Keratinocyte (primary cell): ENCODE data around the gene ADAM21. TPM values are rescaled to one million over a fixed set of nuclear protein-coding genes. Genes with fewer than 3 reads are reported as not detected.
"Not testable (repeated sequence)": the region's sequence is repeated elsewhere in the genome, so short reads cannot be mapped to it uniquely, and the experiment has no call there.

Experiments
- DNase-seq: peaks from one replicate; pipeline ENCODE4 v3.0.0-alpha.2; 2011; ENCODE audit warnings: low read depth, missing footprints, low spot score
- FAIRE-seq: peaks from 2 replicates; lab custom pipeline; 2011; peaks lifted over from hg19 to GRCh38; lab: Jason Lieb, UNC
- H2AFZ ChIP-seq: 2 replicates; pipeline ENCODE4 v1.6.0; 2012; ENCODE audit warnings: low read length, control low read depth, inconsistent platforms; ENCODE audit not compliant: control insufficient read depth
- H3K27ac ChIP-seq: 2 replicates; pipeline ENCODE4 v1.5.1; 2011; ENCODE audit warnings: low read length; ENCODE audit not compliant: control insufficient read depth, insufficient read depth
- H3K27me3 ChIP-seq: 3 replicates; pipeline ENCODE4 v1.6.0; 2011; ENCODE audit warnings: low read length; ENCODE audit not compliant: control insufficient read depth, insufficient read depth; ENCODE audit errors: extremely low read depth
- H3K36me3 ChIP-seq, 2 experiments: 2 replicates in 1 of 2; 3 replicates in 1 of 2; pipeline ENCODE4 v1.5.1; 2011; ENCODE audit warnings: low read length in 2 of 2, mild to moderate bottlenecking in 1 of 2; ENCODE audit not compliant: control insufficient read depth in 2 of 2, insufficient read depth in 2 of 2; ENCODE audit errors: extremely low read depth in 1 of 2
- H3K4me1 ChIP-seq: 3 replicates; pipeline ENCODE4 v1.5.1; 2011; ENCODE audit warnings: low read length; ENCODE audit not compliant: control insufficient read depth, insufficient read depth; ENCODE audit errors: extremely low read depth
- H3K4me2 ChIP-seq: 3 replicates; pipeline ENCODE4 v1.6.0; 2011; ENCODE audit warnings: low read depth, low read length; ENCODE audit not compliant: control insufficient read depth, insufficient read depth; ENCODE audit errors: extremely low read depth
- H3K4me3 ChIP-seq, 3 experiments: fragments of 200-600 bp in 1 of 3; sonication (generic) in 1 of 3; 2 replicates in 2 of 3; 3 replicates in 1 of 3; pipeline ENCODE4 v1.5.1; 2011 to 2016; ENCODE audit warnings: low read length in 3 of 3, mild to moderate bottlenecking in 3 of 3, control low read depth in 2 of 3, inconsistent platforms in 1 of 3, low read depth in 1 of 3, mixed read lengths in 1 of 3, mixed run types in 1 of 3, moderate library complexity in 1 of 3; ENCODE audit not compliant: control insufficient read depth in 2 of 3, insufficient read depth in 2 of 3; ENCODE audit errors: extremely low read depth in 1 of 3
- H3K79me2 ChIP-seq: 2 replicates; pipeline ENCODE4 v1.6.0; 2012; ENCODE audit warnings: low read length; ENCODE audit not compliant: control insufficient read depth, insufficient read depth
- H3K9ac ChIP-seq: 3 replicates; pipeline ENCODE4 v1.6.0; 2011; ENCODE audit warnings: low read length; ENCODE audit not compliant: control insufficient read depth, insufficient read depth; ENCODE audit errors: extremely low read depth
- H3K9me1 ChIP-seq: 3 replicates; pipeline ENCODE4 v1.6.0; 2011; ENCODE audit warnings: low read length; ENCODE audit not compliant: control insufficient read depth, insufficient read depth; ENCODE audit errors: extremely low read depth
- H3K9me3 ChIP-seq: 2 replicates; pipeline ENCODE4 v1.5.1; 2012; ENCODE audit warnings: low read depth, low read length; ENCODE audit not compliant: control insufficient read depth
- H4K20me1 ChIP-seq: 3 replicates; pipeline ENCODE4 v1.6.0; 2011; ENCODE audit warnings: low read length; ENCODE audit not compliant: control insufficient read depth, insufficient read depth; ENCODE audit errors: extremely low read depth
- EZH2 ChIP-seq: IDR thresholded peaks from one replicate; pipeline ENCODE4 v1.6.1; 2012; ENCODE audit warnings: inconsistent platforms, mild to moderate bottlenecking, low read length, moderate library complexity
- dilution Hi-C: fragments of 300-500 bp; cut with MboI; formaldehyde crosslinking; loops from one replicate; pipeline ENCODE4 v1.7.0; 2020; ENCODE audit warnings: low sequenced_read_pairs; ENCODE audit not compliant: extremely low pct_ligation_motif_present
- polyA plus RNA-seq, 5 experiments: library from polyadenylated mRNA; depleted of rRNA in 3 of 5; stranded (reverse) in 3 of 5; stranded (forward) in 1 of 5; unstranded in 1 of 5; fragments of >200 nt; gene quantifications; 1 replicate in 1 of 5; 2 replicates in 3 of 5; 3 replicates in 1 of 5; pipeline versions ENCODE4 v1.2.1 to v1.2.3, GENCODE V29; 2011 to 2012; ENCODE audit warnings: missing spikeins in 2 of 5, low read depth in 1 of 5, low replicate concordance in 1 of 5
- TF ChIP-seq, protein P1 (sequence below), 3 experiments: IDR thresholded peaks in 1 of 3; conservative IDR thresholded peaks in 1 of 3; optimal IDR thresholded peaks in 1 of 3; 2 replicates in 2 of 3; 3 replicates in 1 of 3; pipeline versions ENCODE3 to v1.5.1; 2011; ENCODE audit warnings: low read length in 3 of 3, mild to moderate bottlenecking in 3 of 3, moderate library complexity in 2 of 3, control low read depth in 1 of 3, inconsistent platforms in 1 of 3; ENCODE audit not compliant: insufficient read depth in 2 of 3; ENCODE audit errors: extremely low read depth in 1 of 3

The ADAM21 gene
- polyA plus RNA-seq, 1 donor (not counting 4 experiments of a cell fraction or from before 2014, with no cell fraction given): 0.69 TPM

DNA sequence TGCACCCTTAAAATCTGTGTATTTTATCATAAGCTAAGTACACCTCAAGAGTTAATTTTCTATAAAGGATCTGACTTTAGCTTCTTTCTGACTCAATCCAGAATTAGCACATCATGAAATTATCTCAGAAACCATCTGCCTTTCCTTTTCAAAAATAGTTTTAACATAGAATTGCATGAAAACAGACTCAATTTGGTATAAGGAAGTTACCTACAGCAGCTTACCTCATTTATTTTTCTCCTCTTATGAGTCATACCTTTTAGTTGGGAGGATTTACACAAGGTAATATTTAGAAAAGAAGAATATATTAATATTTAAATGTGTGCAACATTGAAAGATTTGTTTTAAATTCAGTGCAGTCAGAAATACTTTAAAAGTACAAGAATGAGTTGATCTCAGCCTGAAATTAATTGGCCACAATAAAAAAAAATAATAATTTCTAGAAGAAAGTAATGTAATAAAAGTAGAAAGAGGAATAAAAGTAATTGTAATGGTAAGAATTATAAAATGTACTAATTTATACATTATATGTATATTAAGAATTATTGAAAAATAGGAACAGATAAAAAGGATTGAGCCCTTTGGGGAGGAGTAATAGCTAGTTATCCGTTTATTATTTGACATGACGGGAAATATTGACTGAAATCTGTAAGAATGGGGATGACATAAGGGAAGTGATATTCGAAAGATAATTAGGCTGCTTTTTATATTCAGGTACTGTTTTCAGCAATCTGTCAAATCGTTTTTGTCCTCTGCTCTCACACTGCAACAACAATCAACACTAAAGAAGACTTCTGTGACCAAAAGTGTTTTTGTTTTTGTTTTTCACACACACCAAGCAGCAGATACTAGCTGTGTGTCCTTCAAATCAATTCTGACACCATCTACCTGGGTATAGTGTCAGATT is 20.5 kb downstream of the ADAM21 start:
- no peaks in the 10 kb centered on the region for H3K9me1 ChIP-seq
- no peak overlapping the region for H3K9ac ChIP-seq
- dilution Hi-C loops: no loop called here
- DNase-seq: no peak
- TF ChIP-seq, protein P1, sequence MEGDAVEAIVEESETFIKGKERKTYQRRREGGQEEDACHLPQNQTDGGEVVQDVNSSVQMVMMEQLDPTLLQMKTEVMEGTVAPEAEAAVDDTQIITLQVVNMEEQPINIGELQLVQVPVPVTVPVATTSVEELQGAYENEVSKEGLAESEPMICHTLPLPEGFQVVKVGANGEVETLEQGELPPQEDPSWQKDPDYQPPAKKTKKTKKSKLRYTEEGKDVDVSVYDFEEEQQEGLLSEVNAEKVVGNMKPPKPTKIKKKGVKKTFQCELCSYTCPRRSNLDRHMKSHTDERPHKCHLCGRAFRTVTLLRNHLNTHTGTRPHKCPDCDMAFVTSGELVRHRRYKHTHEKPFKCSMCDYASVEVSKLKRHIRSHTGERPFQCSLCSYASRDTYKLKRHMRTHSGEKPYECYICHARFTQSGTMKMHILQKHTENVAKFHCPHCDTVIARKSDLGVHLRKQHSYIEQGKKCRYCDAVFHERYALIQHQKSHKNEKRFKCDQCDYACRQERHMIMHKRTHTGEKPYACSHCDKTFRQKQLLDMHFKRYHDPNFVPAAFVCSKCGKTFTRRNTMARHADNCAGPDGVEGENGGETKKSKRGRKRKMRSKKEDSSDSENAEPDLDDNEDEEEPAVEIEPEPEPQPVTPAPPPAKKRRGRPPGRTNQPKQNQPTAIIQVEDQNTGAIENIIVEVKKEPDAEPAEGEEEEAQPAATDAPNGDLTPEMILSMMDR (optimal IDR thresholded peaks at IDR 0.05 in 1 of 3, IDR thresholded peaks at IDR 0.05 in 1 of 3, conservative IDR thresholded peaks at IDR 0.05 in 1 of 3; ENCODE audit: extremely low read depth in 1 of 3, insufficient read depth in 2 of 3, low read length in 3 of 3): no peak
- no peak for TF ChIP-seq EZH2
- no peak overlapping the region for H2AFZ ChIP-seq
- no peak overlapping the region for H3K27ac ChIP-seq
- no peaks in the 10 kb centered on the region for H3K79me2 ChIP-seq
- no peaks in the 10 kb centered on the region for H3K4me1 ChIP-seq
- no peaks in the 10 kb centered on the region for H3K27me3 ChIP-seq
- no peak for FAIRE-seq
- no peaks in the 10 kb centered on the region for H3K36me3 ChIP-seq
- H4K20me1 ChIP-seq: no peaks in the 10 kb centered on the region
- no peak overlapping the region for H3K4me3 ChIP-seq
- no peak overlapping the region for H3K4me2 ChIP-seq
- H3K9me3 ChIP-seq: no peaks in the 10 kb centered on the region

DNA sequence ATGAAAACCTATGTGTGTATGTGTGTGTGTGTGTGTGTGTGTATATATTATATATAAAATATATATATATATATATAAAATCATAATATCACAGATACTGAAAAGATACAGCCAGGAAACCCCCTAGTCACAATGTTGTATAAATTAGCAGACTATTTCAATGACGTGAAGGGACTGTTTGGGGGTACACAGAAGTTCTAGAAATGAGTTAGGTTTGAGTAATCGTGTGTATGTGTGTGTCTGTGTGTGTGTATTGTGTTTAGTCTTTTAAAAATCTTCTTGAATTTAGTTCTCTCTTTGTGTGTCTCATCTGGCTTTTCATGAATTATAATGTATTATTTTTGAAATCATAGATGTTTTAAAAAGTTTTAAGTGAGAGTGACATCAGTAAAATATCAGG is 21.9 kb downstream of the ADAM21 start:
- TF ChIP-seq EZH2: no peak
- TF ChIP-seq, protein P1 (optimal IDR thresholded peaks at IDR 0.05 in 1 of 3, IDR thresholded peaks at IDR 0.05 in 1 of 3, conservative IDR thresholded peaks at IDR 0.05 in 1 of 3; ENCODE audit: extremely low read depth in 1 of 3, insufficient read depth in 2 of 3, low read length in 3 of 3): no peak
- no peaks in the 10 kb centered on the region for H3K27me3 ChIP-seq
- FAIRE-seq: no peak
- dilution Hi-C loops: no loop called here
- H3K4me2 ChIP-seq: no peak overlapping the region
- H3K36me3 ChIP-seq: no peaks in the 10 kb centered on the region
- H3K9me1 ChIP-seq: no peaks in the 10 kb centered on the region
- H3K27ac ChIP-seq: no peak overlapping the region
- no peak overlapping the region for H3K9ac ChIP-seq
- no peak overlapping the region for H3K4me3 ChIP-seq
- no peaks in the 10 kb centered on the region for H4K20me1 ChIP-seq
- H2AFZ ChIP-seq: no peak overlapping the region
- no peak for DNase-seq
- no peaks in the 10 kb centered on the region for H3K9me3 ChIP-seq
- H3K79me2 ChIP-seq: no peaks in the 10 kb centered on the region
- no peaks in the 10 kb centered on the region for H3K4me1 ChIP-seq

DNA sequence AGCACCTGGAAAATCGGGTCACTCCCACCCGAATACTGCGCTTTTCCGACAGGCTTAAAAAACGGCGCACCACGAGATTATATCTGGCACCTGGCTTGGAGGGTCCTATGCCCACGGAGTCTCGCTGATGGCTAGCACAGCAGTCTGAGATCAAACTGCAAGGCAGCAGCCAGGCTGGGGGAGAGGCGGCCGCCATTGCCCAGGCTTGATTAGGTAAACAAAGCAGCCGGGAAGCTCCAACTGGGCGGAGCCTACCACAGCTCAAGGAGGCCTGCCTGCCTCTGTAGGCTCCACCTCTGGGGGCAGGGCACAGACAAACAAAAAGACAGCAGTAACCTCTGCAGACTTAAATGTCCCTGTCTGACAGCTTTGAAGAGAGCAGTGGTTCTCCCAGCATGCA is 23.5 kb downstream of the ADAM21 start:
- H3K27me3 ChIP-seq, DNase-seq, H3K36me3 ChIP-seq, H3K9ac ChIP-seq, H3K4me1 ChIP-seq, H4K20me1 ChIP-seq, H3K27ac ChIP-seq, H3K79me2 ChIP-seq, H3K9me1 ChIP-seq, H3K4me3 ChIP-seq, FAIRE-seq, dilution Hi-C loops, H3K9me3 ChIP-seq, H3K4me2 ChIP-seq, H2AFZ ChIP-seq: not testable (repeated sequence)
